ENCODE results near the gene PSMB3. TPM values are rescaled to one million over a fixed set of nuclear protein-coding genes. Genes with fewer than 3 reads are reported as not detected.

PSMB3 gene
- total and polyA plus RNA-seq, 2 experiments from 2014 or later, result 166 to 379 TPM

DNA sequence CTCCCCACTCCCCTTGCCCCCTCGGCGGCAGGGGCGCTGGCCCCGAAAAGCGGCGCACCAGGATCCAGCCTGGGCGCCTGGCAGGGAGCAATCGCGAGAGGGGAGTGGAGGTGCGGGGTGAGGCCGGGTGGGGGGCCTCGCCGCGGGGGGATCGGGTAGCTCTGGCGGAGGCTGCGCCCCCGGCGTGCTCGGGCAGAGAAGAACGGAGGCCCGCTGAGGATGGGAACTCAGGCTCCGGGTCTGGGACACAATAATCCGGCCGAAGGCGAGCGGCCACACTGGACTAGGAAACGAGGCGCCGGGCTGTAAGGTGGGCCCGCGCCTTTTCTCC lies 3.7 kb upstream of the PSMB3 start:
- Histone ChIP-seq H3K27me3 (no peaks in the 10 kb centered on the region), H3K27ac (peak overlapping the region; percentile 59), H3K4me1 (ENCODE audit: low read depth) (peaks cover 16% of the 10 kb centered on the region), H3K9me3 (ENCODE audit: low read depth) (no peaks in the 10 kb centered on the region), H3K4me3 (peak overlapping the region; percentile 97), H3K36me3 (no peaks in the 10 kb centered on the region)
- DNase-seq (ENCODE audit: low read depth in 1 of 2, low spot score in 1 of 2), result no peak
- TF ChIP-seq, protein P1, sequence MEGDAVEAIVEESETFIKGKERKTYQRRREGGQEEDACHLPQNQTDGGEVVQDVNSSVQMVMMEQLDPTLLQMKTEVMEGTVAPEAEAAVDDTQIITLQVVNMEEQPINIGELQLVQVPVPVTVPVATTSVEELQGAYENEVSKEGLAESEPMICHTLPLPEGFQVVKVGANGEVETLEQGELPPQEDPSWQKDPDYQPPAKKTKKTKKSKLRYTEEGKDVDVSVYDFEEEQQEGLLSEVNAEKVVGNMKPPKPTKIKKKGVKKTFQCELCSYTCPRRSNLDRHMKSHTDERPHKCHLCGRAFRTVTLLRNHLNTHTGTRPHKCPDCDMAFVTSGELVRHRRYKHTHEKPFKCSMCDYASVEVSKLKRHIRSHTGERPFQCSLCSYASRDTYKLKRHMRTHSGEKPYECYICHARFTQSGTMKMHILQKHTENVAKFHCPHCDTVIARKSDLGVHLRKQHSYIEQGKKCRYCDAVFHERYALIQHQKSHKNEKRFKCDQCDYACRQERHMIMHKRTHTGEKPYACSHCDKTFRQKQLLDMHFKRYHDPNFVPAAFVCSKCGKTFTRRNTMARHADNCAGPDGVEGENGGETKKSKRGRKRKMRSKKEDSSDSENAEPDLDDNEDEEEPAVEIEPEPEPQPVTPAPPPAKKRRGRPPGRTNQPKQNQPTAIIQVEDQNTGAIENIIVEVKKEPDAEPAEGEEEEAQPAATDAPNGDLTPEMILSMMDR (IDR thresholded peaks at IDR 0.05; ENCODE audit: low read depth, low read length), result no peak

DNA sequence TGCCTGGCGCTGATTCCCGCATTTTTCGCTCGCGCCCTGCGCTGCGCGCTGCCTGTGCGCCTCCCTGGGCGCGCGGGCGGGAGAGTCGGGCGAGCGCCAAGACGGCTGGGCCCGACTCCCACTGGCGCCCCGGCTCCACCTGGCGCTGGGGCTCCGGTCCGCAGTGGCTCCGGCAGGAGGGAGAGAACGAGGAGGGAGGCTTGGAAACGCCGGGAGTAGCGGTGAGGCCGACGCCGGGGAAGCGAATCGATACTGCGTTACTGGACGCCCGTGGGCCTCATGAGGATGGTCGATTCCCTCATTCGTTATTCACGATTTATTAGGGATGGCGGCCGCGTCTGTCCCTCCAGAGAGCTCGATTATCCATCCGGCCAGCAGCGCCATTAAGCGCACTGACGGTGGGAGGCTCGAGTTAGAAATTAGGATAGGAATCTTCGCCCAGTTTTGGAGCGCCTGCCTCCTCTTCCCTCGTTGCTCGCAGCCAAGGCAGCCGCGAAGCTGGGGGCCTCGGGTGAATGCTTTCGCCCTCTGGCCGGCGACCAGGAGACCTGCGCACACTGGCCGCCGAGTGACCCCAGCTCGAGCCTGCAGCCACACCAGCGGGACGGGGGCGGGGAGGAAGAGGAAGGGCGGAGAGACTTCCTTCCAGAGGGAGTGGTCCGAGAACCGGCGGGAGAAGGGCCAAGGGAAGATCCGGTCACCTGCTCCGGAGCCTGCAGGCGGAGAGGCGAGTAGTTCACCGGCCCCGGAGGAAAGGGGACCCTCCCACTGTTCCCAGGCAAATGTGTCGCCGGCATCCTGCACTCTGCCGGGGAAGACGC lies 3.1 kb upstream of the PSMB3 start:
- no peaks in the 10 kb centered on the region for H3K27me3 ChIP-seq
- H3K36me3 ChIP-seq, result no peaks in the 10 kb centered on the region
- H3K4me3 ChIP-seq, result peak overlapping the region; percentile 97
- TF ChIP-seq, protein P1 (IDR thresholded peaks at IDR 0.05; ENCODE audit: low read depth, low read length), result no peak
- peak; percentile 83 to 84 for DNase-seq (ENCODE audit: low read depth in 1 of 2, low spot score in 1 of 2)
- peak overlapping the region; percentile 59 for H3K27ac ChIP-seq
- H3K4me1 ChIP-seq (ENCODE audit: low read depth), result peaks cover 16% of the 10 kb centered on the region
- H3K9me3 ChIP-seq (ENCODE audit: low read depth), result no peaks in the 10 kb centered on the region

DNA sequence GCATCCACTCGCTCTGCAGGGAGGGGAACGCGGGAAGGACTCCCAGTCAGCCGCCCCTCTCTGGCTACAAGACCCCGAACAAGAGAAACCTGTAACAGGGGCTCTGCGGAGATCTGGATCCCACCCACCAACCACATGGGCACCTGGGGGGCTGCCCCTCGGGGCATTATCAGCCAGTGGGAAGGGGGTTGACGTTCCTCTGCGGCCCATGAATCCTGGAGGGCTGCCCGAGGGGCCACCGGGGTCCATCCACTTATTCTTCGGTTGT lies 2.6 kb upstream of the PSMB3 start:
- no peak for DNase-seq (ENCODE audit: low read depth in 1 of 2, low spot score in 1 of 2)
- Histone ChIP-seq H3K36me3 (no peaks in the 10 kb centered on the region), H3K9me3 (ENCODE audit: low read depth) (no peaks in the 10 kb centered on the region), H3K27ac (peak overlapping the region; percentile 59), H3K27me3 (no peaks in the 10 kb centered on the region), H3K4me3 (peak overlapping the region; percentile 97), H3K4me1 (ENCODE audit: low read depth) (peaks cover 16% of the 10 kb centered on the region)
- TF ChIP-seq, protein P1 (IDR thresholded peaks at IDR 0.05; ENCODE audit: low read depth, low read length), result no peak

DNA sequence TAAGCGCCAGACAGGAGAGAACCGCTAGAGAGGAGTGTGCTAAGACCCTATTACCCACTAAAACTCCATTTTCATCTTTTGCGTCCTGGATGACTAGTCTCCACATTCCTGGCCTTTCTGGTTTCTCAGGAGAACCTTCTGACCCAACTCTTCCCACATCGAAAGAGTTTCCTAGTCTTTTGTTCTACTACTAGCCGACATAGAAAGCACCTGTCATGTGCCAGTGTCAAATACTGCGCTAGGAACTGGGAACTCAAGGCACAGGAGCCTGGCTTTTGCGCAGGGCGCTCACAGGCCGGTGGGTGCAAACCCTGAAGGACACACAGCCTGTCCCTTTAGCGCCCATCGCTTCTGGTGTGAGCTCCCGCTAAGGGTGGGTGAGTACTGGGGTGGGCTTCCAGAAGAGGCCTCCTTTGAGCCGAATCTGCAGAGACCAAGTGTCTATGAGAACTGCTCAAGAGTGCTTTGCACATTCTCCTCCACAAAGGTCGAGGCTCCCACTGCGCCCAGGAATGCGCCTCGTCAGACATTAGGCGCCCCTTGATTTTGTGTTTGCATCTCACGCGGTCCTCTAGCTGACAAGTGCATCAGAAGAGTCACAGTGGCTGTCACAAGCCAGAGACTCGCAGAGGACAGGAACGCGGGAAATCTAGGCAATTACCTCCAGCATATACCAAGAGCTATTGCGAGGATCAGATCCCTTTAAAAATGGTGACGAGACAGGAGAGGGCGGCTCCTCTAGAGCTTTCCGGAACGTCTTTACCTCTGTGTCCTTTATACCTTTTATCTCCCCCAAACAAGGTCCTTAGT lies 2.0 kb upstream of the PSMB3 start:
- Histone ChIP-seq H3K36me3 (no peaks in the 10 kb centered on the region), H3K27me3 (no peaks in the 10 kb centered on the region), H3K27ac (peak overlapping the region; percentile 59), H3K9me3 (ENCODE audit: low read depth) (no peaks in the 10 kb centered on the region), H3K4me3 (peak overlapping the region; percentile 97), H3K4me1 (ENCODE audit: low read depth) (peaks cover 16% of the 10 kb centered on the region)
- TF ChIP-seq, protein P1 (IDR thresholded peaks at IDR 0.05; ENCODE audit: low read depth, low read length), result no peak
- DNase-seq (ENCODE audit: low read depth in 1 of 2, low spot score in 1 of 2), result no peak

DNA sequence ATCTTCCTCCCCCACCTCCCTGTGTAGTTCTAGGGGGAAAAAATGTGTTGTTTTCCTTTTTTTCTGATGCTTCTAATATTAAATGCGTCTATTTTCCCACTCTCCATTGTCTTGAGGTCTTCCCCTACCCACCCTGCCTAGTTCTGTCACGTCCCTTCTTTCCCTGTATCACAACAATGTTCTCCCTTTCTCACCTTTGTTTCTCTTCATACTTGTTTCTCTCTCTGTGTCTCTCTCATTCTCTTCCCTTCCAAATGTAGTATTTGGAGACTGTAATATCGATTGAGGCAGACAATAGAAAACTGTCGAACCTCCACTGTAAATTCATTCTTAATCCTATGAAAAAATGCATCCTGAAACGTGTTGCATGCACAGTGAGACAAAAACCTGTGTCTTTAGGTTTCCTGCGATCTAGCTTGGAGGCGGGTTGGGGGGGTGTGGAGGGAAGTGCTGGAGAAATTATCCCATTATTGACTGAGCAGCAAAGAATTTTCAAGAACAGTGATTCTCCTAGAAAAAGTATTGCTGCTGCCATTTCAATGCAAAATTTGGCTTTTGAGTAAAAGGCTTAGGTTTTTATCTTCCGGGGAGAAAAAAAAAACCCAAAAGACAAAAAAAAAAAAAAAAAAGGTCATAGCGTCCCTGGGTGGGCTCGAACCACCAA lies 1.3 kb upstream of the PSMB3 start:
- peaks cover 4% of the 10 kb centered on the region for H3K36me3 ChIP-seq
- no peaks in the 10 kb centered on the region for H3K27me3 ChIP-seq
- peaks cover 13% of the 10 kb centered on the region for H3K4me1 ChIP-seq (ENCODE audit: low read depth)
- no peaks in the 10 kb centered on the region for H3K9me3 ChIP-seq (ENCODE audit: low read depth)
- TF ChIP-seq, protein P1 (IDR thresholded peaks at IDR 0.05; ENCODE audit: low read depth, low read length), result no peak
- DNase-seq (ENCODE audit: low read depth in 1 of 2, low spot score in 1 of 2), result peak in 1 of 2 donors; percentile 40
- H3K4me3 ChIP-seq, result peak overlapping the region; percentile 97
- no peak overlapping the region for H3K27ac ChIP-seq

All from cardiac muscle cell (in vitro differentiated cells and primary cell).